HTR-8/SVneo (cell line): ENCODE measurements around the gene FOXP1.

Source experiments
- DNase-seq: peaks from one replicate; pipeline ENCODE4 v3.0.0; 2011; ENCODE audit warnings: low spot score, mixed read lengths; ENCODE audit not compliant: insufficient read length
- FAIRE-seq: peaks from 2 replicates; lab custom pipeline; 2011; peaks lifted over from hg19 to GRCh38; lab: Jason Lieb, UNC

The FOXP1 gene

GRCh38 chr3:71066356-71066755, 517.2 kb downstream of the FOXP1 start:
- FAIRE-seq: no peak
- DNase-seq: no peak

- no peak for FAIRE-seq
- no peak for DNase-seq
Observed at GRCh38 chr3:71065764-71066013, 517.8 kb downstream of the FOXP1 start.

GRCh38 chr3:71064956-71065763, 518.4 kb downstream of the FOXP1 start:
- DNase-seq: no peak
- FAIRE-seq: no peak

GRCh38 chr3:71064291-71064955, 519.1 kb downstream of the FOXP1 start:
- no peak for FAIRE-seq
- no peak for DNase-seq

GRCh38 chr3:71063773-71064290, 519.7 kb downstream of the FOXP1 start:
- no peak for DNase-seq
- FAIRE-seq: no peak

DNA sequence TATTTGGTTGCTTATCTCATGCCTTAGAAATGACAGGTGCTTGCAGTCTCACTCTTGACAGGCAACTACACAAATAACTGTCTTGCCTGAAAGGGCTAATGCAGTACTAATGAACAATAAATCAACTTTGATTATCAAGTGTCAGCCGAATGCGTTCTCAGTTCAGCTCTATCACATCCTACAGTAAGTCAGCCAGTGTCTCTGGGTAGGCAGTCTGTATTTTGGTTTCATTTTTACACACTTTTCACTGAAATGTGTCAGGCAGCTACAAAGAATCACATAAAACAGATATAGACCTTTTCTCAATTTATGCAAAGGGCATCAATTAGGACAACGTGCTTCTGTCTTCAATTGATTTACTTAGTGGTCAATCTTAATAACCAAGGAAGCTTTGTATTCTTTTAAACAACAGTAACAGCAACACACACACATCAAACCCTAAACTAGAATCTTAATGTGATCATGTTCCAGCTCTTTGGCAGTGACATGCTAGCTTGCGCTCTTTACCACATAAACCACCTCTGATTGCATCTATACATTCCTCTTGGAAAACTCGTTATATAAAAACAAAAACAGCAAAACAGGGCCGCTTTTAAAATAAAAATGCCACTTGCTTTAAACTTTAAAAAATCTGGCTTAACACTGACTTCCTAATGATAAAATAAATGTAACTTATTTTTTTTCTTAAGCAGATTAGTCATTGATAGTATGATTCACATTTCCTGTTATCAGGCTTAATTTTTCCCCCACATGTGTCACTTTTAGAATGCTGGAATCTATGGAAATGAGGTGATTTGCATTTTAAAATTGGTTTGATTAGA, 520.4 kb downstream of the FOXP1 start:
- DNase-seq: no peak
- peak; percentile 58 for FAIRE-seq

- DNase-seq (no peak), FAIRE-seq (no peak)
Observed at GRCh38 chr3:71062037-71062932, 521.2 kb downstream of the FOXP1 start.

GRCh38 chr3:71061581-71061980, 521.9 kb downstream of the FOXP1 start:
- no peak for DNase-seq
- FAIRE-seq: no peak

DNA sequence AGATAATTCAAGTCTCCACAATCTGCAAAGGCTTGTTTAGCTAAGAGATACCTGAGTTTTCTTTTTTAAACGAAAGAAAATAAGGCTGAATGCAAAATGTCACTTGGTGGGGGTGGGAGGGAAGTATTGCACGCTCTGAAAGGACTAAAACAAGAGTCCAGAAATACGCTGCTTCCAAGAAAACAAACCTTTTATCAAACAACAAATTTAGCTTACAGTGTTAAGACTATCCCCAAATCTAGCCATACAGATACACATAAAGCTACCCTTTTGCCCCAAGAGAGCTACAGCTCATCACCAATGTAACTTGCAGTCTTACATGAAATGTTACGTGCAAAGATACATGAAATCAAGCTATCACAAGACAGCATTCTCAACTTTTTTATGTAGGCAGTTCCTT, 522.5 kb downstream of the FOXP1 start:
- FAIRE-seq: no peak
- no peak for DNase-seq

- FAIRE-seq: no peak
- DNase-seq: no peak
Observed at GRCh38 chr3:71060536-71060935, 523.0 kb downstream of the FOXP1 start.

- DNase-seq (no peak), FAIRE-seq (no peak)
Observed at GRCh38 chr3:71057526-71057894, 526.0 kb downstream of the FOXP1 start.

- DNase-seq (no peak), FAIRE-seq (no peak)
Observed at GRCh38 chr3:71056327-71056726, 527.2 kb downstream of the FOXP1 start.

DNA sequence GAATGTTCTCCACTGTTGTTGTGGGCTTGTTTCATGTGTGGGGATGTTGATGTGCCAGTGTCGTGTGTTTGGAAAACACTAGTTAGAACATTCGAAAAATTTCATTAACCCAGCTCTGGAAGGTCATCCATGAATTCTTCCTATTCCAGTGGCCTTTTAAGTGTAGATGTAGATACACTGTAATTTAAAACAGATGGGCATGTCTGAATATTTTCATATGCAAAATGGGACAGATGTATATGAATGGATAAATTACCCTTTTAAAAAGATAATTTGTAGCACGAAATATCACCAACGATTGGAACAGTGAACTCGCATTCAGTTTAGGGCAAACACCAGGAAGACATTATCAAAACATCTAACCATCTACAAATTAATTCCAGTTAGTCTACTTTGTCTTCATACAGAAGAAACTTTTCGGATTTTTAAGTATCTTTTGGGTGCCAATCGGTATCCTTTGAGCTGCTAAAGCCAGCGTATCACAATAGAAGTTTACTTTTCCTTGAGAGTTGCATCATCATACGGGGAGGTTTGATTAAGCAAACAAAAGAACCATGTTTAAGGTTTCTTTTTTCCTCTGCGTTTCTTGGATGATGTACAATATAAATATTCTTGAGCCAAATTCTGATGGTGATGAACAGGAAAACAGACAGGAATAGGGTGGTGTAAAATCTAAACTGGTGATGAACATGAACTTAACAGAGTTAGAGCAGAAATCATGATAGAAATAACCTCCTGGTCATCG, 528.1 kb downstream of the FOXP1 start:
- DNase-seq: no peak
- no peak for FAIRE-seq

GRCh38 chr3:71054312-71054711, 529.2 kb downstream of the FOXP1 start:
- DNase-seq: no peak
- FAIRE-seq: no peak

- DNase-seq (no peak), FAIRE-seq (no peak)
Observed at GRCh38 chr3:71053495-71053894, 530.0 kb downstream of the FOXP1 start.

- DNase-seq: no peak
- no peak for FAIRE-seq
Observed at GRCh38 chr3:71052716-71053115, 530.8 kb downstream of the FOXP1 start.

GRCh38 chr3:71051893-71052687, 531.4 kb downstream of the FOXP1 start:
- DNase-seq (peak; percentile 56), FAIRE-seq (no peak)

DNA sequence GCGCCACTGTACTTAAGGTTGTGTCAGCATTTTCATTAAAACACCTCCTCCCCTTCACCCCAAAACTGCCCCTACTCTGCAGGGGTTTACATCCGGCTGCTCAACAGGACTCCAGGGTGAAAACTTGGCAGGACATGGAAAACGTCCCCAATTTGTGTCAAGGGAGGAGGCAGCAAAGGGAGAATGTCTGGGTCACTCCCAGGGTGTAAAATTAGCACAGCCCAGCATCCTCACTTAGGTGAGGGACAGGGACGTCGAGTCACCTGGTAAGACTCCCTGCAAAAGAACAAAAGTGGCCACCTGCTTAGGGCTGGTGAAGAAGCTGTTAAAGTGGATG, 532.3 kb downstream of the FOXP1 start:
- DNase-seq (no peak), FAIRE-seq (no peak)
